GM12873 (cell line): ENCODE results near the gene TBC1D13.

Experiments
- CTCF ChIP-seq: IDR thresholded peaks from 2 replicates; pipeline ENCODE4 v1.5.1; 2012; ENCODE audit warnings: low read depth, mild to moderate bottlenecking, moderate library complexity, low read length, control low read depth; ENCODE audit not compliant: insufficient read depth; ENCODE audit errors: missing control alignments

Gene TBC1D13

GRCh38 chr9:128805661-128806060 is 18.6 kb downstream of the TBC1D13 start:
- TF ChIP-seq CTCF = no peak

- TF ChIP-seq CTCF = no peak
These were observed 20.8 kb downstream of the TBC1D13 start for GRCh38 chr9:128807827-128808226.

- TF ChIP-seq CTCF = no peak
These were observed 21.5 kb downstream of the TBC1D13 start for GRCh38 chr9:128808543-128808942.

- no peak for TF ChIP-seq CTCF
These were observed 22.1 kb downstream of the TBC1D13 start for GRCh38 chr9:128809036-128809599.

- TF ChIP-seq CTCF = peak; percentile 25
These were observed 22.8 kb downstream of the TBC1D13 start for GRCh38 chr9:128809831-128810230.

GRCh38 chr9:128810873-128811272 is 23.8 kb downstream of the TBC1D13 start:
- no peak for TF ChIP-seq CTCF

GRCh38 chr9:128818099-128818838 is 31.2 kb downstream of the TBC1D13 start, which contains the start of gene ENDOG:
Gene ENDOG, plus strand, starts transcription at chr9:128818500. Its CDS starts 185 bp downstream, at chr9:128818685.
- peak; percentile 100 for TF ChIP-seq CTCF
